Measurements from ENCODE around the gene CLIC4. TPM values are rescaled to one million over a fixed set of nuclear protein-coding genes. Genes with fewer than 3 reads are reported as not detected.
"Not testable (repeated sequence)": the region's sequence is repeated elsewhere in the genome, so short reads cannot be mapped to it uniquely, and the experiment has no call there.

Gene CLIC4
- total RNA-seq, 1 donor from 2014 or later: 90.4 TPM

GRCh38 chr1:24702511-24703293 is 42.5 kb upstream of the CLIC4 start:
- DNase-seq (ENCODE audit: low spot score, unreplicated experiment): no peak
- Mint-ChIP-seq H3K9me3 (ENCODE audit: low read depth) (no peaks in the 10 kb centered on the region), H3K27ac (no peak overlapping the region), H3K4me3 (ENCODE audit: low read depth) (no peak overlapping the region), H3K27me3 (no peaks in the 10 kb centered on the region), H3K36me3 (ENCODE audit: insufficient read depth) (no peaks in the 10 kb centered on the region), H3K4me1 (ENCODE audit: low read depth) (peaks cover 10% of the 10 kb centered on the region)
- TF ChIP-seq, protein P1, sequence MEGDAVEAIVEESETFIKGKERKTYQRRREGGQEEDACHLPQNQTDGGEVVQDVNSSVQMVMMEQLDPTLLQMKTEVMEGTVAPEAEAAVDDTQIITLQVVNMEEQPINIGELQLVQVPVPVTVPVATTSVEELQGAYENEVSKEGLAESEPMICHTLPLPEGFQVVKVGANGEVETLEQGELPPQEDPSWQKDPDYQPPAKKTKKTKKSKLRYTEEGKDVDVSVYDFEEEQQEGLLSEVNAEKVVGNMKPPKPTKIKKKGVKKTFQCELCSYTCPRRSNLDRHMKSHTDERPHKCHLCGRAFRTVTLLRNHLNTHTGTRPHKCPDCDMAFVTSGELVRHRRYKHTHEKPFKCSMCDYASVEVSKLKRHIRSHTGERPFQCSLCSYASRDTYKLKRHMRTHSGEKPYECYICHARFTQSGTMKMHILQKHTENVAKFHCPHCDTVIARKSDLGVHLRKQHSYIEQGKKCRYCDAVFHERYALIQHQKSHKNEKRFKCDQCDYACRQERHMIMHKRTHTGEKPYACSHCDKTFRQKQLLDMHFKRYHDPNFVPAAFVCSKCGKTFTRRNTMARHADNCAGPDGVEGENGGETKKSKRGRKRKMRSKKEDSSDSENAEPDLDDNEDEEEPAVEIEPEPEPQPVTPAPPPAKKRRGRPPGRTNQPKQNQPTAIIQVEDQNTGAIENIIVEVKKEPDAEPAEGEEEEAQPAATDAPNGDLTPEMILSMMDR (IDR thresholded peaks at IDR 0.05; ENCODE audit: unreplicated experiment): no peak

DNA sequence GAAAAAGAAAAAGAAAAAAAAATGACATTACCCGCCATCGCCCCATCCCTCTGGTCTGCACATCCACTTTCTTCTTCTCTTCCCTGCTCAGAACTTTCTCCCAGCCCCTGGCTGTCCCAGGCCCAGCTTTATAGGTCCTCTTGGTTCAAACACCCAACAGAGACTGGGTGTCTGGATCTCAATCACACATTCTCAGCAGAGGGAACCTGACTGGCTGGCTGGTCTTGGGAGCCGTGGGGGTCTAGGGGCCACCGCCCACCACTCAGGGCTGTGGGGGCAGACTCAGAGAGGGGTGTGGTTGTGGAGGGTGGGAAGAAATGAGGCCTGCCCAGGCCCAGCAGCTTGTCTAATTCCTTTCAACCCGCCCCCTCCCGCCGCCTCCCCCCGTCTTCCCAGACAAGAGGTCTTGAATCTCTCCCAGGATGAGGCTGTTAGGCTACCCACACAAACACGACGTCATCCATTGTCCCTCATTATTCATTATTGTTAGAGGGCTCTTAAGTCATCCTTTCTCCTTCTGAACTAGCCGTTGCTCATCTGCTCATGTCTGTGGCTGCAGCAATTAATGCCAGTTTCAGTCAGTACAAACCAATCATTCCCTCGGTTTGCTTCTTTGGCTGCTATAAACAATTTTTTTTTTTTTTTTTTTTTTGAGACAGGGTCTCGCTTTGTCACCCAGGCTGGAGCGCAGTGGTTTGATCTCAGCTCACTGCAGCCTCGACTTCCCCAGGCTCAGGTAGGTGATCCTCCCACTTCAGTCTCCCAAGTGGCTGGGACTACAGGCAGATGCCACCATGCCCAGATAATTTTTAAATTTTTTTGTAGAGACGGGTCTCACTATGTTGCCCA is 40.6 kb upstream of the CLIC4 start:
- peak overlapping the region; percentile 95 for H3K27ac Mint-ChIP-seq
- H3K9me3 Mint-ChIP-seq (ENCODE audit: low read depth): no peaks in the 10 kb centered on the region
- H3K27me3 Mint-ChIP-seq: no peaks in the 10 kb centered on the region
- peak overlapping the region; percentile 62 for H3K4me3 Mint-ChIP-seq (ENCODE audit: low read depth)
- no peak for DNase-seq (ENCODE audit: low spot score, unreplicated experiment)
- peaks cover 10% of the 10 kb centered on the region for H3K4me1 Mint-ChIP-seq (ENCODE audit: low read depth)
- TF ChIP-seq, protein P1 (IDR thresholded peaks at IDR 0.05; ENCODE audit: unreplicated experiment): no peak
- H3K36me3 Mint-ChIP-seq (ENCODE audit: insufficient read depth): no peaks in the 10 kb centered on the region

- Mint-ChIP-seq H3K9me3 (ENCODE audit: low read depth) (no peaks in the 10 kb centered on the region), H3K36me3 (ENCODE audit: insufficient read depth) (no peaks in the 10 kb centered on the region), H3K4me3 (ENCODE audit: low read depth) (peak overlapping the region; percentile 62), H3K27ac (peak overlapping the region; percentile 95), H3K27me3 (no peaks in the 10 kb centered on the region), H3K4me1 (ENCODE audit: low read depth) (peaks cover 10% of the 10 kb centered on the region)
- TF ChIP-seq, protein P1 (IDR thresholded peaks at IDR 0.05; ENCODE audit: unreplicated experiment): no peak
- peak; percentile 67 for DNase-seq (ENCODE audit: low spot score, unreplicated experiment)
These were observed 39.8 kb upstream of the CLIC4 start for GRCh38 chr1:24705260-24706073.

- H3K27me3 Mint-ChIP-seq; H3K9me3 Mint-ChIP-seq (ENCODE audit: low read depth); DNase-seq (ENCODE audit: low spot score, unreplicated experiment); H3K36me3 Mint-ChIP-seq (ENCODE audit: insufficient read depth): not testable (repeated sequence)
- peaks cover 10% of the 10 kb centered on the region for H3K4me1 Mint-ChIP-seq (ENCODE audit: low read depth)
- H3K4me3 Mint-ChIP-seq (ENCODE audit: low read depth): peak overlapping the region; percentile 62
- H3K27ac Mint-ChIP-seq: peak overlapping the region; percentile 95
These were observed 39.2 kb upstream of the CLIC4 start for GRCh38 chr1:24706074-24706389.

DNA sequence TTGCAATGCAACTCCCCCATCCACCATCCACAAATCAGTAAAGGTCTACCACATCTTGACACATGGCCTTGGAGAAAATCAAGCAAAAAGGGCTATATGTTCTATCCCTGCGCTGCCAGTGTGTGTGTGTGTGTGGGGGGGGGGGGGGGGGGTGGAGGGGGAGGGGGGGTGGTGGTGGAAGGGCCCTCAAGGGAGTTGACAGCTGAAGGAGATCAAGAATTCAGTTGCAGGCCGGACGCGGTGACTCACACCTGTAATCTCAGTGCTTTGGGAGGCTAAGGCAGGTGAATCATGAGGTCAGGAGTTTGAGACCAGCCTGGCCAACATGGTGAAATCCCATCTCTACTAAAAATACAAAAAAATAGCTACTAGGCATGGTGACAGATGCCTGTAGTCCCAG is 37.6 kb upstream of the CLIC4 start:
- Mint-ChIP-seq H3K27me3 (no peaks in the 10 kb centered on the region), H3K9me3 (ENCODE audit: low read depth) (no peaks in the 10 kb centered on the region), H3K4me1 (ENCODE audit: low read depth) (peaks cover 10% of the 10 kb centered on the region), H3K36me3 (ENCODE audit: insufficient read depth) (no peaks in the 10 kb centered on the region), H3K27ac (no peak overlapping the region), H3K4me3 (ENCODE audit: low read depth) (no peak overlapping the region)
- DNase-seq (ENCODE audit: low spot score, unreplicated experiment): no peak
- TF ChIP-seq, protein P1 (IDR thresholded peaks at IDR 0.05; ENCODE audit: unreplicated experiment): no peak

Data from progenitor cell of endocrine pancreas (in vitro differentiated cells).